ENCODE results near the gene INHBC.

INHBC gene

GRCh38 chr12:57454566-57455373, 20.2 kb downstream of the INHBC start, which contains the start of gene INHBE:
INHBE (plus strand) TSS chr12:57455307; CDS start chr12:57455537, 230 bp downstream.
- DNase-seq (ENCODE audit: low read depth in 2 of 2): no peak

GRCh38 chr12:57455374-57456144, 21.0 kb downstream of the INHBC start:
- DNase-seq (ENCODE audit: low read depth in 2 of 2): no peak

- DNase-seq (ENCODE audit: low read depth in 2 of 2): no peak
These were observed 21.6 kb downstream of the INHBC start for GRCh38 chr12:57456145-57456700.

- no peak for DNase-seq (ENCODE audit: low read depth in 2 of 2)
These were observed 22.3 kb downstream of the INHBC start for GRCh38 chr12:57456737-57457490.

- DNase-seq (ENCODE audit: low read depth in 2 of 2): no peak
These were observed 24.1 kb downstream of the INHBC start for GRCh38 chr12:57458665-57459054.

- DNase-seq (ENCODE audit: low read depth in 2 of 2): peak; percentile 79 to 88
These were observed 24.6 kb downstream of the INHBC start for GRCh38 chr12:57459055-57459749.

- no peak for DNase-seq (ENCODE audit: low read depth in 2 of 2)
These were observed 25.3 kb downstream of the INHBC start, which contains the start of gene GLI1 for GRCh38 chr12:57459750-57460467. GLI1 (plus strand) TSS chr12:57459785; CDS start chr12:57463692, 3,907 bp downstream.

- no peak for DNase-seq (ENCODE audit: low read depth in 2 of 2)
These were observed 25.8 kb downstream of the INHBC start for GRCh38 chr12:57460468-57460784.

- DNase-seq (ENCODE audit: low read depth in 2 of 2): no peak
These were observed 26.3 kb downstream of the INHBC start for GRCh38 chr12:57460841-57461275.

GRCh38 chr12:57461276-57461916, 26.8 kb downstream of the INHBC start:
- no peak for DNase-seq (ENCODE audit: low read depth in 2 of 2)

- no peak for DNase-seq (ENCODE audit: low read depth in 2 of 2)
These were observed 27.3 kb downstream of the INHBC start for GRCh38 chr12:57461917-57462250.

- DNase-seq (ENCODE audit: low read depth in 2 of 2): peak; percentile 74 to 79
These were observed 27.8 kb downstream of the INHBC start for GRCh38 chr12:57462251-57462911.

GRCh38 chr12:57462912-57463253, 28.3 kb downstream of the INHBC start:
- no peak for DNase-seq (ENCODE audit: low read depth in 2 of 2)

- no peak for DNase-seq (ENCODE audit: low read depth in 2 of 2)
These were observed 30.0 kb downstream of the INHBC start for GRCh38 chr12:57464569-57464968.

GRCh38 chr12:57465030-57465746, 30.6 kb downstream of the INHBC start:
- no peak for DNase-seq (ENCODE audit: low read depth in 2 of 2)

GRCh38 chr12:57465747-57466505, 31.3 kb downstream of the INHBC start:
- no peak for DNase-seq (ENCODE audit: low read depth in 2 of 2)

- DNase-seq (ENCODE audit: low read depth in 2 of 2): no peak
These were observed 32.8 kb downstream of the INHBC start for GRCh38 chr12:57467212-57467874.

- no peak for DNase-seq (ENCODE audit: low read depth in 2 of 2)
These were observed 33.3 kb downstream of the INHBC start for GRCh38 chr12:57467915-57468314.
